Measurements from ENCODE around the gene RORC.

GRCh38 chr1:151864411-151864810 is 32.8 kb upstream of the RORC start:
- TF ChIP-seq GATA2 (IDR thresholded peaks at IDR 0.05; ENCODE audit: low read depth, low read length): no peak
- TF ChIP-seq GATA3 (IDR thresholded peaks at IDR 0.05; ENCODE audit: low read depth, low read length): no peak

Data from SH-SY5Y (cell line).